NCI-H345 (cell line): ENCODE data around the gene IQCE.

Source experiments
- DNase-seq: peaks from one replicate; lab custom pipeline; 2025; lab: John Stamatoyannopoulos, UW

IQCE gene

DNA sequence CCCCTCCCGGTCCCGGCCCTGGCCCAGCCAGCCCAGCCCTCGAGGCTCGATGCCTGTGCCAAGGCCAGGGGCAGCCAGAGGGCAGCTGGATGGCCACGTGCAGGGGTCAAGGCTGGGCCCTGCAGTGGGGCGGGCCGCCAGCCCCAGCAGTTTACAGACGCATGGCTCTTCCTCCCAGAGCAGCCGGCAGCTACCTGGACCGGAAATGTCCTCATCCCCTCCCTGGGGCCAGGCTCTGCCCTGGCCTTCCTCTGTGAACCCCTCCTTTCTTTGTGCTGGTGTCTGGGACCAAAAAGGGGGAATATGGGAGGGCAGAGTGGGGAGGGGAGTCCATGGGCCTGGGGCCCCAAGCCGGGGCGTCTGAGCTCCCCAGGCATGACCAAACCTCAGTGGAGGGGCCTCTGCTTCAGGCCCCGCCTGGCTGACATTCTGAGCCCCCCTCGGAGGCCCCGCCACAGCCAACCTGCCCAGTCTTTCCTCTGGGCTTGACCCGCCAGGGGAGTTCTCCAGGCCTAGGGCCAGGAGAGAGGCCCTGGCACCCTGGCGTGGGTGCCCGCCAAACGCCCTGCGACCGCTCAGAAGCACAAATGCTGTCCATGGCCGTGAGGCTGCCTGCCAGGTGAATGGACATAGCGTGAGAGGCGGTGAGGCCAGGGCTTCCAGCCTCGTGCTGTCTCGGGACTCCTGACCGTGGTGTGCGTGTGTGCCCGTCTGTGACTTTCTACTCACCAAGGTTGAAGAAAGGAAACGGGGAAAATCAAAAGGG is 104.5 kb downstream of the IQCE start:
- DNase-seq: no peak

- no peak for DNase-seq
Measured at GRCh38 chr7:2663960-2664359, 105.2 kb downstream of the IQCE start.
